ENCODE results near the gene RYR3.

- TF ChIP-seq IRF2 (CRISPR knock-in tag; IDR thresholded peaks at IDR 0.05) (no peak), TOE1 (CRISPR knock-in tag; IDR thresholded peaks at IDR 0.05) (no peak), CTCF (CRISPR knock-in tag; IDR thresholded peaks at IDR 0.05) (no peak), RARA (CRISPR knock-in tag; IDR thresholded peaks at IDR 0.05) (no peak), EZH2 (conservative IDR thresholded peaks at IDR 0.05; ENCODE audit: low read depth, low read length) (no peak), ETS1 (CRISPR knock-in tag; IDR thresholded peaks at IDR 0.05) (no peak), ZNF609 (CRISPR knock-in tag; IDR thresholded peaks at IDR 0.05; ENCODE audit: borderline replicate concordance) (no peak), JUND (CRISPR knock-in tag; IDR thresholded peaks at IDR 0.05) (no peak), ZNF557 (CRISPR knock-in tag; IDR thresholded peaks at IDR 0.05) (no peak)
Observed at GRCh38 chr15:33825453-33825852, 514.7 kb downstream of the RYR3 start.

All from HepG2 (cell line).